DMS53 treated with DMSO at 0.1 percent for 48 hours (cell line): ENCODE results near the gene TAP1.
A peak's percentile ranks its signal among the peaks of the same experiment; 100 is the strongest.
"Not testable (repeated sequence)": the region's sequence is repeated elsewhere in the genome, so short reads cannot be mapped to it uniquely, and the experiment has no call there.

ENCODE experiments used
- DNase-seq: peaks from one replicate; lab custom pipeline; 2025; ENCODE audit not compliant: unreplicated experiment; lab: John Stamatoyannopoulos, UW

Gene TAP1, protein sequence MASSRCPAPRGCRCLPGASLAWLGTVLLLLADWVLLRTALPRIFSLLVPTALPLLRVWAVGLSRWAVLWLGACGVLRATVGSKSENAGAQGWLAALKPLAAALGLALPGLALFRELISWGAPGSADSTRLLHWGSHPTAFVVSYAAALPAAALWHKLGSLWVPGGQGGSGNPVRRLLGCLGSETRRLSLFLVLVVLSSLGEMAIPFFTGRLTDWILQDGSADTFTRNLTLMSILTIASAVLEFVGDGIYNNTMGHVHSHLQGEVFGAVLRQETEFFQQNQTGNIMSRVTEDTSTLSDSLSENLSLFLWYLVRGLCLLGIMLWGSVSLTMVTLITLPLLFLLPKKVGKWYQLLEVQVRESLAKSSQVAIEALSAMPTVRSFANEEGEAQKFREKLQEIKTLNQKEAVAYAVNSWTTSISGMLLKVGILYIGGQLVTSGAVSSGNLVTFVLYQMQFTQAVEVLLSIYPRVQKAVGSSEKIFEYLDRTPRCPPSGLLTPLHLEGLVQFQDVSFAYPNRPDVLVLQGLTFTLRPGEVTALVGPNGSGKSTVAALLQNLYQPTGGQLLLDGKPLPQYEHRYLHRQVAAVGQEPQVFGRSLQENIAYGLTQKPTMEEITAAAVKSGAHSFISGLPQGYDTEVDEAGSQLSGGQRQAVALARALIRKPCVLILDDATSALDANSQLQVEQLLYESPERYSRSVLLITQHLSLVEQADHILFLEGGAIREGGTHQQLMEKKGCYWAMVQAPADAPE

GRCh38 chr6:32853541-32854375 lies at the start of gene TAP1, which contains the start of gene PSMB9:
Gene TAP1 (minus strand): TSS chr6:32853704. CDS start chr6:32853636, 68 bp downstream.
Gene PSMB9 (plus strand): TSS chr6:32854192. CDS start chr6:32854230, 38 bp downstream.
- peak; percentile 90 for DNase-seq

DNA sequence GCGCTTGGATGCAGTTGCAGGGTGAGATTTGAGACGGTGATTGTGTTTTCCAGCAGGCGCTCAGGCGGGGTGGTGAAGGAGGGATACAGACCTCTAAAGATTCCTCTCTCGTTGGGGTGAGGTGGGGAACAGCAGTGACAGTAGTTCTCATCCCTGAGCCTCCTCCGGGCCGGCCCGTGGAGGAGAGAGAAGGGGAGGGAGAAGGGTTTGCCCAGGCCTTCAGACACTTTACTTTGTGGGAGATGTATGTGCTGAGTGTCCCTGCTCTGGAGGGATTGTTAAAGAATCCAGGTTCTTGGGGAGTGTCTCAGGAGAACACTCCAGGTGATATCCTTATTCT lies 41.5 kb upstream of the TAP1 start:
- DNase-seq, result no peak

- DNase-seq, result peak; percentile 91
Measured at GRCh38 chr6:32894085-32895005, 40.8 kb upstream of the TAP1 start.

DNA sequence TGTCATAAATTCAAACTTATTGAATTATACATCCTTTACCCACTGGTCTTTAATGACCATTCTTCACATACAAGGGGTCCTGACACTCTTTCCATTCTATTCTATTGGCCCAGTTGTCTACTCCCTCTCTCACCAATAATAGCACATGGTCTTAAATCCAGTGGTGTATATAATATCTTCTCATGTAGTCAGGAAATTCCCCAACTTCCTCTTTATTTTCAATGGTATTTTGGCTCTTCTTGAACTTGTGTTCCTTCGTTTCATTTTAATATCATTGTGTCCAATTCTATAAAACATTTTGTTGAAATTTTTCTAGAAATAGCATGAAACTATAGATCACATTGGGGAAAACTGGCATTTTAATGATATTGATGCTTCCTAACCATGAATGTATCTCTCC lies 37.3 kb upstream of the TAP1 start:
- DNase-seq, result no peak

- DNase-seq, result no peak
Measured at GRCh38 chr6:32889533-32889932, 36.0 kb upstream of the TAP1 start.

- no peak for DNase-seq
Measured at GRCh38 chr6:32888576-32888975, 35.1 kb upstream of the TAP1 start.

GRCh38 chr6:32887616-32888015 lies 34.1 kb upstream of the TAP1 start:
- DNase-seq, result no peak

GRCh38 chr6:32886681-32887383 lies 33.3 kb upstream of the TAP1 start:
- DNase-seq, result no peak

GRCh38 chr6:32885698-32886286 lies 32.3 kb upstream of the TAP1 start:
- peak; percentile 58 for DNase-seq

- DNase-seq, result no peak
Measured at GRCh38 chr6:32883789-32884188, 30.3 kb upstream of the TAP1 start.

GRCh38 chr6:32882879-32883250 lies 29.4 kb upstream of the TAP1 start:
- DNase-seq, result no peak

GRCh38 chr6:32880962-32881361 lies 27.5 kb upstream of the TAP1 start:
- not testable (repeated sequence) for DNase-seq

GRCh38 chr6:32879691-32880090 lies 26.2 kb upstream of the TAP1 start:
- DNase-seq, result no peak

DNA sequence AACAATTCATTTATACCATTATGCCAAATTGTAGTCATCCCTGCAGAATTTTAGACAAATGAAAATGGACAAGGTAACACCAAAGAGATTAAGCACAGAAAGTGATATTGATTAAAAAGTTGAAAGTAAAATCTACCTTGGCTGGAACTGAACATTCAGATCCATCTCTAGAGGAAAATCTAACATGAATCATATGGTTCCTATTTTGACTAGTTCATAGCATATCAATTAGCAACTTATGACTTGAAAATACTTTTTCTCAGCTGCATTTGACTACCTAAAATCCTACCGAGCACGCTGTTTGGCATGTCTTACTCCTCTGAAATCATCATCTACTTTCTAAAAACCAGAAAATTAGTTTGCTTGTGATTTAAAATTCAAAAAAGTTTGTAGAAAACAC lies 23.1 kb upstream of the TAP1 start:
- DNase-seq, result no peak

GRCh38 chr6:32873947-32874346 lies 20.4 kb upstream of the TAP1 start:
- DNase-seq, result not testable (repeated sequence)

DNA sequence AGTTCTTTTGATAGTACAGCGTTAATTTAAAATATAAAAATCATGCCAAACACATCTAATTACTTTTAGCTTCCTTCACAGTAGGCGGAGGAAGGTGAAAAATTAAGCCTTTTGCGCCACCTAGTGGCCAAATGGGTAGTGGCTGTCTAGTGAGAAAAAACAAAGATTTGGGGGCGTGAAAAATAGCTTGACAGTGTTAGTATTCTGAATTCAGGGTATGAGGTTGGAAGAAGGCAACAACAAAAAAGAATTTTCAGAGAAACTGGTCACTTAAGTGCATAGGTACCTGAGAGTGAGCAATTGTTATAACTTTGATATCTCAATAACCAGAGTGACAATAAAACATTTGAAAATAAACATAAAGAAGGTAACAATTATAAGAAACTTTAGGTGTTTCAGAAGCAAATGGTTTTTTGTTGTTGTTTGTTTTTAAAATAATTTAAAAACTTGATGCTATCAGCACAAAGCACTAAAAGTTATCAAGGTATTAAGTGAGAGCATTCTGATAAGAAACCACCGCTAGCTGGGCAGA lies 14.8 kb upstream of the TAP1 start:
- DNase-seq, result peak; percentile 36

- DNase-seq, result no peak
Measured at GRCh38 chr6:32867554-32868256, 14.2 kb upstream of the TAP1 start.

- DNase-seq, result no peak
Measured at GRCh38 chr6:32867022-32867477, 13.5 kb upstream of the TAP1 start.
